Mesodermal cell (in vitro differentiated cells): ENCODE data around the gene KRTAP9-7.
"Not testable (repeated sequence)": the region's sequence is repeated elsewhere in the genome, so short reads cannot be mapped to it uniquely, and the experiment has no call there.

ENCODE experiments used
- H3K27ac ChIP-seq: 2 replicates; pipeline ENCODE4 v1.7.0; 2013; ENCODE audit warnings: mild to moderate bottlenecking, low read depth, low read length, moderate library complexity; ENCODE audit not compliant: severe bottlenecking
- H3K36me3 ChIP-seq: 2 replicates; pipeline ENCODE4 v1.7.1; 2013; ENCODE audit warnings: mild to moderate bottlenecking, low read length, moderate library complexity; ENCODE audit not compliant: control insufficient read depth, insufficient read depth
- H3K4me1 ChIP-seq: one replicate; pipeline ENCODE4 v1.7.1; 2013; ENCODE audit warnings: mild to moderate bottlenecking, low read length; ENCODE audit not compliant: insufficient read depth, control insufficient read depth, poor library complexity, severe bottlenecking
- H3K4me3 ChIP-seq: 2 replicates; pipeline ENCODE4 v1.7.0; 2013; ENCODE audit warnings: low read length, control low read depth, mild to moderate bottlenecking; ENCODE audit not compliant: insufficient read depth, poor library complexity, severe bottlenecking; ENCODE audit errors: extremely low read depth
- H3K9me3 ChIP-seq: 2 replicates; pipeline ENCODE4 v1.7.1; 2013; ENCODE audit warnings: mild to moderate bottlenecking, low read length, moderate library complexity; ENCODE audit not compliant: control insufficient read depth
- WGBS, 2 experiments: methylation state at CpG; one replicate each; pipeline ENCODE4 v1.1.5; 2013; ENCODE audit warnings: missing lambda C conversion rate in 2 of 2; ENCODE audit not compliant: insufficient coverage in 2 of 2; 5-methylcytosine and 5-hydroxymethylcytosine counted together

Gene KRTAP9-7

DNA sequence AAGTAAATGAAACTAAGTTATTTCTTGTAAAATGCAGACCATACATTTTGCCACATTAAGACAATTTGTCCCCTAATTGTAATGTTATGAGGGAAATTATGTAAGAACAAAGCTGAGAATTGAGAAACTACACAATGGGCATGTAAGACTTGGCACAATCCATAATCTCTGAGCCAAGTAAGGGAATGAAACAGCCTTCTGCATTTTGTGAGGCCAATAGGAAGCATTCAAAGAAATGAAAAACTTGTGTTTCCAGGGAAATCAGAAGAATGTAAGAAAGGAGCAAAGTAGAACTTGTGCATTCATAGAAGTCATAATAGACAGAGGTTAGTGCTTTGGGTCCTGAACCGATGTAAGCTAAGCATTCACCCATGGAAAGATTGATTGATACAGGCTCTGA, 24.2 kb upstream of the KRTAP9-7 start:
- H3K36me3 ChIP-seq, result no peaks in the 10 kb centered on the region
- 85 to 100% methylated on average over 1 of the region's 1 CpG for WGBS, 2 experiments
- no peak overlapping the region for H3K27ac ChIP-seq
- no peaks in the 10 kb centered on the region for H3K4me1 ChIP-seq
- H3K4me3 ChIP-seq, result no peak overlapping the region
- no peaks in the 10 kb centered on the region for H3K9me3 ChIP-seq

DNA sequence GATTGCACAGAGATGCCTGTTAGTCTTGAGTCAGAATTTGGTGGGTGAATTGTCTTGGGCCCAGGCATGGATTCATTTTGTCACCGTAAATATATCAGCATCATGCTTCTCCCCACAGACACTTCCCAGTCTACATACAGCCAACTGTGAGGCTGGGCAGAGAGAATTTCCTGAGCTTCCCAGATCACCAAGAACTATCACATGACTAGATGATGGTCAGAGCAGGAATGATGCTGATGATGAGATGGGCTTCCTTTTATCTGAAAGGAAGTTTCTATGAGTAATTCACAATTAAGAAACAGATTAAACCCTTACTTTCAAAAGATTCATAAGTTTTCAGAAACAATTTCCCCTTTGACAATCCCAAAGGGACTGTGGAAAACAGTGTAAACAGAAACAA, 20.6 kb upstream of the KRTAP9-7 start:
- H3K27ac ChIP-seq, result no peak overlapping the region
- H3K9me3 ChIP-seq, result no peaks in the 10 kb centered on the region
- no peaks in the 10 kb centered on the region for H3K36me3 ChIP-seq
- no peak overlapping the region for H3K4me3 ChIP-seq
- H3K4me1 ChIP-seq, result no peaks in the 10 kb centered on the region
- WGBS, 2 experiments, result no CpG with 5 or more reads among the region's 1 CpG

DNA sequence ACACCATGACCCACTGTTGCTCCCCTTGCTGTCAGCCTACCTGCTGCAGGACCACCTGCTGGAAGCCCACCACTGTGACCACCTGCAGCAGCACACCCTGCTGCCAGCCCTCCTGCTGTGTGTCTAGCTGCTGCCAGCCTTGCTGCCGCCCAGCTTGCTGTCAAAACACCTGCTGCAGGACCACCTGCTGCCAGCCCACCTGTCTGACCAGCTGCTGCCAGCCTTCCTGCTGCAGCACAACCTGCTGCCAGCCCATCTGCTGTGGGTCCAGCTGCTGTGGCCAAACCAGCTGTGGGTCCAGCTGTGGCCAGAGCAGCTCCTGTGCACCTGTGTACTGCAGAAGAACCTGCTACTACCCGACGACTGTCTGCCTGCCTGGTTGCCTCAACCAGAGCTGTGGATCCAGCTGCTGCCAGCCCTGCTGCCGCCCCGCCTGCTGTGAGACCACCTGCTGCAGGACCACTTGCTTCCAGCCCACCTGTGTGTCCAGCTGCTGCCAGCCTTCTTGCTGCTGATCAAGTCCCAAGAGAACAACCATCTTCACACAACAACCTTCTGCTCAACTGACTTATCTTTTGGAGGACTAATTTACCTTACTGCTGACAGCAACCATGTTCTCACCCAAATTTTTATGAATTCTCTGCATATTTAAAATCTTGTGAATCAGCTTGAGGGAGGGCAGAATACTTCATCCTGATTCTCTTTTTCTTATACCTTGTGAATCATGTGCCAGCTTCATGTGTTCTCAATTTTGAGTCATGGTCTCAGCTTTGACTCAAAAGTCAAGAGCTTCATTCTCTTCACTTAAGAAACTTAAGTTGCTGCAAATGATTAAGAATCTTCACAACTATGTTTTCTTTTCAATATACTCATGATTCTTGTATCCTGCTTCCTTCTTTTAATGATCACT, 19.9 kb upstream of the KRTAP9-7 start, which contains the start of gene KRTAP9-9:
TSS of gene KRTAP9-9 (plus strand) at position 4 of the 910 bp plus-strand sequence.
- H3K36me3 ChIP-seq, H3K9me3 ChIP-seq, H3K4me3 ChIP-seq, H3K4me1 ChIP-seq, H3K27ac ChIP-seq: not testable (repeated sequence)
- 70 to 82% methylated on average over 5 of the region's 5 CpGs for WGBS, 2 experiments

DNA sequence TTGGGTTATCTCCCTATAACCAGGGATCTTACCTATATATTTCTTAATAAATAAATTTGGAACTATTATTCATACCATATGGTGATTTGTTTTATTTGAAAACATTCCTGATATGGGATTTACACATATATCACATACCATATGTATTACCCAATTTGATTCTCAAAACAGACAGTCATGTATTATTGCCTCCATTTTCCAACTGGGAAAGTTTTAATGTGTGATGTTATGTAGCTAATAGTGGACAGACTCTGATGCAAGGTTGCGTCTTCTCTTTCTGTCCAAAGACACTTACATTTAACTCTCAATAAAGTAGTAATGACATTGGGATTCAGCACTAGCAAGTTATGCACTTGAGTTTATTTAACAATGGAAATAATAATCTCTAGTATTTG, 19.2 kb upstream of the KRTAP9-7 start:
- no peak overlapping the region for H3K27ac ChIP-seq
- no peaks in the 10 kb centered on the region for H3K4me1 ChIP-seq
- no CpG with 5 or more reads among the region's 1 CpG for WGBS, 2 experiments
- no peak overlapping the region for H3K4me3 ChIP-seq
- no peaks in the 10 kb centered on the region for H3K36me3 ChIP-seq
- no peaks in the 10 kb centered on the region for H3K9me3 ChIP-seq

DNA sequence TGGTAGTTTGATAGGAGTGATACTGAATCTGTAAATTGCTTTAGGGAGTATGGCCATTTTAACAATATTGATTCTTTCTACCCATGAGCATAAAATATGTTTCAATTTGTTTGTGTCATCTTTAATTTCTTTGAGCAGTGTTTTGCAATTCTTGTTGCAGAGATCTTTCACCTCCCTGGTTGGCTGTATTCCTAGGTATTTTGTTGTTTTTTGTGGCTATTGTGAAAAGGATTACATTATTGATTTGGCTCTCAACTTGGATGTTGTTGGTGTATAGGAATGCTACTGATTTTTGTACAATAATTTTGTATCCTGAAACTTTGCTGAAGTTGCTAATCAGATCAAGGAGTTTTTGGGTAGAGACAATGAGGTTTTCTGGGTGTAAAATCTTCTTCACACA, 17.1 kb upstream of the KRTAP9-7 start:
- H3K27ac ChIP-seq, result no peak overlapping the region

DNA sequence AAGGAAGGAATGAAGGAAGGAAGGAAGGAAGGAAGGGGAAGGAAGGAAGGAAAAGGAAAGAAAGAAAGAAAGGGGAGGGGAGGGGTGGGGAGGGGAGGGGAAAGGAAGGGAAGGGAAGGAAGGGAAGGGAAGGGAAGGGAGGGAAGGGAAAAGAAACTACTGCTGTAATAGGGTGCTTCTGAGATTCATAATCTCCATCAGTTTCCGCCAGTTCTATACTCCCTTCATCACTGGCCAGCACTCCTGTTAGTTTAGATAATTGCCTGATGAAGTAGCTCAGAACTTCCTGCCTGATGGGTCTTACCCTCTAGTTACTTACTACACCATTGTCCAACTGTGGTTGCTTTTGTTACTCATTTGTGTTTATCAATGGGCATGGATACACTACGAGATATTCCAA, 12.3 kb upstream of the KRTAP9-7 start:
- Histone ChIP-seq H3K9me3 (no peaks in the 10 kb centered on the region), H3K36me3 (no peaks in the 10 kb centered on the region), H3K4me1 (no peaks in the 10 kb centered on the region), H3K4me3 (no peak overlapping the region), H3K27ac (no peak overlapping the region)
- 86% methylated on average over 1 of the region's 2 CpGs; no CpG with 5 or more reads in 1 of the 2 experiments for WGBS, 2 experiments

More for the DNA sequence above, 17.1 kb upstream of the KRTAP9-7 start:
- H3K36me3 ChIP-seq, result no peaks in the 10 kb centered on the region
- H3K4me3 ChIP-seq, result no peak overlapping the region
- no peaks in the 10 kb centered on the region for H3K4me1 ChIP-seq
- H3K9me3 ChIP-seq, result no peaks in the 10 kb centered on the region

DNA sequence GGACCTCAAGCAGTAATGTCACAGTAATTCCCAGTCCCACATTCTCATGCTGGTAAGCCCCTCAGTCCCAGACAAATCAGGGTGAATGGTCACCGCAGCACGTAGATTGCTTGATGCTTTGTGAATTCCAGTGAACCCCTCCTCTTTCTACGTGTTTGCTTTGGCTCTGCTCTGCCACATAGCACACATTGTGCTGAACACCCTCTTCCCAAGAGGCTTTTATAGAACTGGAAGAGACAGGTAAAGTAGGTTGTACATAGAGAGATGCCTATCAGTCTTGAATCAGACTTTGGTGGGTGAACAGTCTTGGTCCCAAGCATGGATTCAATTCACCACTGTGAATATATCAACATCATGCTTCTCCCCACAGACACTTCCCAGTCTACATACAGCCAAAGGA, 10.9 kb upstream of the KRTAP9-7 start:
- Histone ChIP-seq H3K36me3 (no peaks in the 10 kb centered on the region), H3K4me1 (no peaks in the 10 kb centered on the region), H3K4me3 (no peak overlapping the region), H3K27ac (no peak overlapping the region), H3K9me3 (no peaks in the 10 kb centered on the region)
- WGBS, 2 experiments, result 75 to 100% methylated on average over 2 of the region's 3 CpGs

DNA sequence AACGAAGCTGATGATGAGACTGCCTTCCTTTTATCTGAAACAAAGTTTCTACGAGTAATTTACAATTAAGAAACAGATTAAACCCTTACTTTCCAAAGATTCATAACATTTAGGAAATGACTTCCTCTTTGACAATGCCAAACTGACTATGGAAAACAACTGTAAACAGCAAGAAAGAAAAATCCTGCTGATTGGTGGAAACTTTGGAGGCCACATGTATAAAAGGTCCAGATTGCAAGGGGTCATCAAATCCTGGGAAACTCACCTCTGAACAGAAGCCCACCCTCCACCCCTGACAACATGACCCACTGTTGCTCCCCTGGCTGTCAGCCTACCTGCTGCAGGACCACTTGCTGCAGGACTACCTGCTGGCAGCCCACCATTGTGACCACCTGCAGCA, 10.4 kb upstream of the KRTAP9-7 start, which contains the start of gene KRTAP9-6:
TSS of gene KRTAP9-6 (plus strand) at position 301 of the 400 bp plus-strand sequence. CDS start at position 301, 0 bp downstream.
- Histone ChIP-seq H3K4me3 (no peak within 1 kb of the TSS), H3K36me3 (no peaks in the 10 kb centered on the region), H3K4me1 (no peaks in the 10 kb centered on the region), H3K9me3 (no peaks in the 10 kb centered on the region), H3K27ac (no peak within 1 kb of the TSS)
- WGBS, 2 experiments, result 70 to 83% methylated on average over 1 to 2 of the region's 2 CpGs

DNA sequence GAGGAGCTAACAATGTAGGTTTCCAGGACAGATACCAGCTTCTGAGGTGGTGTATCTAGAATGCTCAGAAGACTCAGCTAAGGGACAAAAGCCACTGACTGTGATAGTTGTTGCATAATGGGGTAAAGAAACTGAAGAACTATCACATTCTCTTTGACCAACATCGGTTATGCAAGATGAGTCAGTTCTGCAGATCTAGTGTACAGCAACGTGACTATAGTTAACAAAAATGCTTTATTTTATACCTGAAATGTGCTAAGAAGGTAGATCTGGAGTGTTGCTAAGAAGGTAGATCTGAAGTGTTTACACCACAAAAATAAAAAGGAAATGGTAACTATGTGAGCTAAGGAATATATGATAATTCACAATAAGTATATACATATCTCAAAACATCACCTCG, 7.8 kb upstream of the KRTAP9-7 start:
- no CpG with 5 or more reads among the region's 3 CpGs for WGBS, 2 experiments
- H3K27ac ChIP-seq, result no peak overlapping the region
- H3K4me3 ChIP-seq, result no peak overlapping the region
- H3K9me3 ChIP-seq, result no peaks in the 10 kb centered on the region
- no peaks in the 10 kb centered on the region for H3K4me1 ChIP-seq
- no peaks in the 10 kb centered on the region for H3K36me3 ChIP-seq

DNA sequence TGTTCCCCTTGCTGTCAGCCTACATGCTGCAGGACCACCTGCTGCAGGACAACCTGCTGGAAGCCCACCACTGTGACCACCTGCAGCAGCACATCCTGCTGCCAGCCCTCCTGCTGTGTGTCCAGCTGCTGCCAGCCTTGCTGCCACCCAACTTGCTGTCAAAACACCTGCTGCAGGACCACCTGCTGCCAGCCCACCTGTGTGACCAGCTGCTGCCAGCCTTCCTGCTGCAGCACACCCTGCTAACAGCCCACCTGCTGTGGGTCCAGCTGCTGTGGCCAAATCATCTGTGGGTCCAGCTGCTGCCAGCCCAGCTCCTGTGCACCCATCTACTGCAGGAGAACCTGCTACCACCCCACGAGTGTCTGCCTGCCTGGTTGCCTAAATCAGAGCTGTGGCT, 4.2 kb upstream of the KRTAP9-7 start:
- H3K27ac ChIP-seq, H3K4me3 ChIP-seq, H3K4me1 ChIP-seq, H3K9me3 ChIP-seq, H3K36me3 ChIP-seq: not testable (repeated sequence)
- WGBS, 2 experiments, result 50% methylated on average over 1 of the region's 1 CpG; no CpG with 5 or more reads in 1 of the 2 experiments

DNA sequence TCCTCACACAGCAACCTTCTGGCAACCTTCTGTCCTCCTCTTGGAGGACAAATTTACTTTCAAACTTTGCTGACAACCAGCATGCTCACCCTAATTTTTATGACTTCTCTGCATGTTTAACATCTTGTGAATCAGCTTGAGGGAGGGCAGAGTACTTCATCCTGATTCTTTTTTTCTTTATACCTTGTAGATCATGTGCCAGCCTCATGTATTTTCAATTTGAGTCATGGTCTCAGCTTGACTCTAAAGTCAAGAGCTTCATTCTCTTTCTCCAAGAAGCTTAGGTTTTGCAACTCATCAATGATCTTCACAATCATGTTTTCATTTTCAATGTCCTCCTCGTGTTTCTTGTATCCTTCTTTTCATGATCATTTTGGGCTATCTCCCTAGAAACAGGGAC, 3.6 kb upstream of the KRTAP9-7 start:
- Histone ChIP-seq H3K4me3 (no peak overlapping the region), H3K4me1 (no peaks in the 10 kb centered on the region), H3K27ac (no peak overlapping the region), H3K36me3 (no peaks in the 10 kb centered on the region), H3K9me3 (no peaks in the 10 kb centered on the region)
- WGBS, 2 experiments, result 60 to 67% methylated on average over 1 of the region's 1 CpG
